ENCODE data around the gene DLG2. TPM values are rescaled to one million over a fixed set of nuclear protein-coding genes. Genes with fewer than 3 reads are reported as not detected.

DLG2 gene
- total RNA-seq, 1 donor from 2014 or later = 2.1 TPM

DNA sequence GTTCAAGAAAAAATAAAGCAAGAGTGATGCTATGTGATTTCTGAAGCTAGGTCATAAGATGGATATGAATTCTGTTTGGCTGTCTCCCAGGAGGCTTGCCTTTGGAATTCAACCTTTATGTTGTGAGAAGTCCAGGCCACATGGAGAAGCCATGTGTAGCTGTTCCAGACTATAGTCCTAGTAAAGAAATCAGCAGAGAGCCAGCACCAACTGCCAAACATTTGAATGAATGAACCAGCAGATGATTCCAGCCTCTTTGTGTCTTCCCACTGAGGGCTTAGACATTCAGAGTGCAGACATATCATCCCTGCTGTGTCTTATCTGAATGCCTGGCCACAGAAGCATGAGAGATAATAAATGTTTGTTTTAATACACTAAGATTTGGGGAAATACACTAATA is 1150.6 kb downstream of the DLG2 start:
- H3K36me3 Mint-ChIP-seq (ENCODE audit: low read depth) = no peaks in the 10 kb centered on the region
- H3K4me1 Mint-ChIP-seq = no peaks in the 10 kb centered on the region
- H3K27ac Mint-ChIP-seq (ENCODE audit: unreplicated experiment) = no peak overlapping the region
- no peak overlapping the region for H3K4me3 Mint-ChIP-seq
- DNase-seq (ENCODE audit: low read depth, low spot score) = no peak
- TF ChIP-seq, protein P1, sequence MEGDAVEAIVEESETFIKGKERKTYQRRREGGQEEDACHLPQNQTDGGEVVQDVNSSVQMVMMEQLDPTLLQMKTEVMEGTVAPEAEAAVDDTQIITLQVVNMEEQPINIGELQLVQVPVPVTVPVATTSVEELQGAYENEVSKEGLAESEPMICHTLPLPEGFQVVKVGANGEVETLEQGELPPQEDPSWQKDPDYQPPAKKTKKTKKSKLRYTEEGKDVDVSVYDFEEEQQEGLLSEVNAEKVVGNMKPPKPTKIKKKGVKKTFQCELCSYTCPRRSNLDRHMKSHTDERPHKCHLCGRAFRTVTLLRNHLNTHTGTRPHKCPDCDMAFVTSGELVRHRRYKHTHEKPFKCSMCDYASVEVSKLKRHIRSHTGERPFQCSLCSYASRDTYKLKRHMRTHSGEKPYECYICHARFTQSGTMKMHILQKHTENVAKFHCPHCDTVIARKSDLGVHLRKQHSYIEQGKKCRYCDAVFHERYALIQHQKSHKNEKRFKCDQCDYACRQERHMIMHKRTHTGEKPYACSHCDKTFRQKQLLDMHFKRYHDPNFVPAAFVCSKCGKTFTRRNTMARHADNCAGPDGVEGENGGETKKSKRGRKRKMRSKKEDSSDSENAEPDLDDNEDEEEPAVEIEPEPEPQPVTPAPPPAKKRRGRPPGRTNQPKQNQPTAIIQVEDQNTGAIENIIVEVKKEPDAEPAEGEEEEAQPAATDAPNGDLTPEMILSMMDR (conservative IDR thresholded peaks at IDR 0.05) = no peak
- H3K9me3 Mint-ChIP-seq = no peaks in the 10 kb centered on the region
- H3K27me3 Mint-ChIP-seq (ENCODE audit: low read depth) = peaks cover 2% of the 10 kb centered on the region

DNA sequence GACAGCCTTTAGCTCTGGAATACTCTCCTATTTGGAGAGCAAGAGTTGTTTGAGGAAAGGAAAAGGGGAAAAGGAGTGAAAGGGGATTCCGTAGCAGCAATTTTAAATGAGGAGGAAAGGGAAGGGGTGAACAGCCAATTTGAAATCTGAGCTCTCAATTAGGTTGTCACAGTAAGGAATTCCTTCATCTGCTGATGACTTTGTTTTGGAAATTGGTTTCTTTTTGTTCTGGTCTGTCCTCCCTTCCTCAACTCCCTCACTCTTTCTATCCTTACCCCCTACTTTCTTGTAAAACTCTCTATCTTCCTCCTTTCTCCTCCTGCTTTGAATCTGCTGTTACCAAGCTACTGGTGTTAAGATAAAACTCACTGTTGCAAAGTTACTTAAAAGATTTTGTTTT is 1155.6 kb downstream of the DLG2 start:
- Mint-ChIP-seq H3K36me3 (ENCODE audit: low read depth) (no peaks in the 10 kb centered on the region), H3K27me3 (ENCODE audit: low read depth) (peaks cover 9% of the 10 kb centered on the region), H3K4me1 (no peaks in the 10 kb centered on the region), H3K4me3 (no peak overlapping the region), H3K27ac (ENCODE audit: unreplicated experiment) (no peak overlapping the region), H3K9me3 (no peaks in the 10 kb centered on the region)
- TF ChIP-seq, protein P1 (conservative IDR thresholded peaks at IDR 0.05) = no peak
- DNase-seq (ENCODE audit: low read depth, low spot score) = no peak

DNA sequence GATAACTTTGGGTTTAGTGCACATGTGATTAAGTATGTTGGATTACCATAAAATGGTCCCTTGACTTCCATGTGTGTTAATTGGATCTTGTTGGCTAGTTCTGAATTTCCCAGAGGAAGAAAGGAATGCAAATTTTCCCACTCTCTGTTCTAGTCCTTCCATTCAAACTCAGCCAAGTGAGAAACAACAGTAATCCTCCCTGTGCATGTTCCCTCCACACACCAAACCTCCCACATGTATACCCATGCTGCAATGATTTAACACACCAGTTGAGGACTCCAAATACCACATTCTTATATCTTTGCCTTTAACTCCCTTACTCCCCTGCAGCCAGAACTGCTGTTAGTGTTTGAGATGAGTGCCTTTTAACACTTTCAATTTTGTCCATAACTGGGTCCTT is 1158.9 kb downstream of the DLG2 start:
- no peak overlapping the region for H3K27ac Mint-ChIP-seq (ENCODE audit: unreplicated experiment)
- no peak for DNase-seq (ENCODE audit: low read depth, low spot score)
- H3K4me3 Mint-ChIP-seq = no peak overlapping the region
- peaks cover 9% of the 10 kb centered on the region for H3K27me3 Mint-ChIP-seq (ENCODE audit: low read depth)
- H3K4me1 Mint-ChIP-seq = no peaks in the 10 kb centered on the region
- no peaks in the 10 kb centered on the region for H3K9me3 Mint-ChIP-seq
- TF ChIP-seq, protein P1 (conservative IDR thresholded peaks at IDR 0.05) = no peak
- no peaks in the 10 kb centered on the region for H3K36me3 Mint-ChIP-seq (ENCODE audit: low read depth)

DNA sequence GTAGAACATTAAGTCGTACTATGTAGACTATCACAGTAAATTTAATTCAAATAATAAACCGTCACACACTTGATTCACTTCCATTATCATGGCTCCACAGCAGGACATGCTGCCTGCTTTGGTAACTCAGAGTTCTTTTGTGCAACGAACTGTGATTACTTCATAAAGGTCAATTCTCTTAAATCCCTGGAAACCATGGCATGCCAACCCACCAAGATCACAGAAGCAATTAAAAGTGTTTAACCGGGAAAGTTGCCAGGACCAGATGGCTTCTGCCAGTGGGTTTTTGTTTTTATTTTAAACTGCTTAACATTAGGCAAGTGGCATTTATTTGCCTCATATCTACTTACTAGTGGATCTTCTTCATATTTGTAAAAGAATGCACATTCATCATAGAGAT is 1162.1 kb downstream of the DLG2 start:
- TF ChIP-seq, protein P1 (conservative IDR thresholded peaks at IDR 0.05) = no peak

DNA sequence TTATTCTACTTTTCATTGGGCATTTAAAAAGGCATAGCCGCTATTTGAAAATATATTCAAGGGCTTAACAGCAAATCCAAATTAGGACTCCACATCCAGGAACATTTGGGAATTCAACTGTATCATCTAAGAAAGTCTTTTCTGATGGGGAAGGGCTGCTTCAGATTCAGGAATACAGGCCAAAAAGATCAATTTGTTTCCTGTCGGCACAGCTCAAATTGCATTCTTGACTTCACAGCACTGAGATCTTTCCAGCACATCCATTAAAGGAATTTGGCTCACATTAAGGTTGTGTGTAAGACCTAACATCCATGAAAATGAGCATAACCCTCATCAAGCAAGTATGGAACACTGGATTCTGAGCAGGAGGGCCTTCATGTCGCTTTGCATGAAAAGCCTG is 1171.5 kb downstream of the DLG2 start:
- Mint-ChIP-seq H3K27me3 (ENCODE audit: low read depth) (no peaks in the 10 kb centered on the region), H3K9me3 (no peaks in the 10 kb centered on the region), H3K36me3 (ENCODE audit: low read depth) (no peaks in the 10 kb centered on the region), H3K4me1 (no peaks in the 10 kb centered on the region), H3K27ac (ENCODE audit: unreplicated experiment) (peak overlapping the region; percentile 25), H3K4me3 (no peak overlapping the region)
- no peak for DNase-seq (ENCODE audit: low read depth, low spot score)
- TF ChIP-seq, protein P1 (conservative IDR thresholded peaks at IDR 0.05) = no peak

More for the DNA sequence above, 1162.1 kb downstream of the DLG2 start:
- no peak for DNase-seq (ENCODE audit: low read depth, low spot score)
- no peaks in the 10 kb centered on the region for H3K27me3 Mint-ChIP-seq (ENCODE audit: low read depth)
- H3K9me3 Mint-ChIP-seq = no peaks in the 10 kb centered on the region
- H3K36me3 Mint-ChIP-seq (ENCODE audit: low read depth) = no peaks in the 10 kb centered on the region
- no peak overlapping the region for H3K4me3 Mint-ChIP-seq
- H3K4me1 Mint-ChIP-seq = no peaks in the 10 kb centered on the region
- no peak overlapping the region for H3K27ac Mint-ChIP-seq (ENCODE audit: unreplicated experiment)

DNA sequence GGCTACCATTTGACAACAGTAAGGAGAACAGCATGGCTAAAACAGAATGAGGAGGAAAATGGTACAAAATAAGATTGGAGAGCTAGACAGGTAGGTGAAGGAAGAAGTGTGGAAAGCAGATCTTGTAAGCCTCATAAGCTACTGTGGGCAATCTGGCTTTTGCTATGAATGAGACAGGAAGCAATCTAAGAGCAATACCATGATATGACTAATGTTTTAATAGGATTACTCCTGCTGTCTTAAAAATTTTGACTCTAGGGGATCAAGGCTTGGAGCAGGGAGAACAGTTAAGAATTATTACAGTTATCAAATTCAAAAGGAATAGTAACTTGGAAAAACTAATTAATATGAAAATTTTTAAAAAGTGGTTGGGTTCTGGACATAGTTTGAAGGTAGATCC is 1174.9 kb downstream of the DLG2 start:
- TF ChIP-seq, protein P1 (conservative IDR thresholded peaks at IDR 0.05) = no peak

More for the DNA sequence above, 1174.9 kb downstream of the DLG2 start:
- Mint-ChIP-seq H3K4me3 (no peak overlapping the region), H3K36me3 (ENCODE audit: low read depth) (no peaks in the 10 kb centered on the region), H3K27ac (ENCODE audit: unreplicated experiment) (no peak overlapping the region), H3K4me1 (no peaks in the 10 kb centered on the region), H3K9me3 (no peaks in the 10 kb centered on the region), H3K27me3 (ENCODE audit: low read depth) (no peaks in the 10 kb centered on the region)
- DNase-seq (ENCODE audit: low read depth, low spot score) = no peak
